ENCODE data around the gene ABCA2. TPM values are rescaled to one million over a fixed set of nuclear protein-coding genes. Genes with fewer than 3 reads are reported as not detected.

ABCA2 gene
- total RNA-seq, 1 experiment from 2014 or later, result 22.4 TPM

DNA sequence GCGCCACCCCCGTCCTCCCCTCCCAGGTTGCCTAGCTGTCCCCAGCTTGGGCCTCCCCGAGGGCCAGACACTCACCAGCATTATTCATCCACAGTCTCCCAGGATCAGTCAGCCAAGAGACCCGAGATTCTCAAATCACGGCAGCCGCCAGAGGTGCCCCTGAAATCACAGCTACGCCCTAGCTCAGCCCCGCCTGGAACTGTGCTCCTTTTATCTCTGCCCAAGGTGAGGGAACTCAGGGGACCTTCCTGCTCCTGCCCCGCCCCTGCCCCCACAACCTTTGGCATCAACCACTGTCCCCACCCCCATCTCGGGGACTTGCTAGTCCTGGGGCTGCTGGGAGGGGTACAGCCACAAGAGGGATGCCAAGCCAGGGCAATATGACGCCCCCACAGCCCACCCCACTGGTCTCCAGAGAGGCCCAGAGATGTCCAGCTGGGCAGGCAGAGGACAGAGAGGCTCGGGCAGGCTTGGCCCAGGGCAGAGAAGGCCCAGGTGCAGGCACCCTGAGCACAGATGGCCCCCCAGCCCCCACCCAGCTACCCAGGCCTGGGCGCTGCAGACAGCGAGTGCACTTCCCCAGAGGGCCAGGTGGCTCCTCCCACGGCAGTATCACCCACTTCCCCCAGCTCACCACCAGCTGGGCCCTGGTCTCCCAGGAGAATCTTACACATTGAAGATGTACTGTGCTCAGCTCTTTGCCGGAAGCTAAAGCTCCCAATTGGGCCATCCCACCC is 4.0 kb upstream of the ABCA2 start, which contains the start of gene FUT7:
TSS of gene FUT7 (minus strand) at position 185 of the 737 bp plus-strand sequence. CDS start at position 88, 97 bp downstream.
- H3K56ac ChIP-seq (ENCODE audit: insufficient read length, low read depth, low read length), result no peak within 1 kb of the TSS

More for the DNA sequence above, 4.0 kb upstream of the ABCA2 start, which contains the start of gene FUT7:
- no peak within 1 kb of the TSS for H3K27ac ChIP-seq (ENCODE audit: insufficient read length, low read depth, low read length)
- H2BK15ac ChIP-seq (ENCODE audit: low read depth, low read length), result no peak within 1 kb of the TSS
- no peak within 1 kb of the TSS for H3K4me3 Mint-ChIP-seq
- H4K5ac ChIP-seq (ENCODE audit: insufficient read length, low read depth, low read length), result no peak within 1 kb of the TSS
- H3K9ac ChIP-seq (ENCODE audit: extremely low read depth, insufficient read length, low read length), result no peak within 1 kb of the TSS
- no peak within 1 kb of the TSS; the same call in 1 of the 2 replicates for H3K14ac ChIP-seq (ENCODE audit: insufficient read depth, low read length)
- H2BK12ac ChIP-seq (ENCODE audit: insufficient read length, low read depth, low read length), result no peak within 1 kb of the TSS
- no peaks in the 10 kb centered on the region for H3K4me1 ChIP-seq (ENCODE audit: insufficient read depth, low read length)
- no peak within 1 kb of the TSS for H3K4ac ChIP-seq (ENCODE audit: low read depth, low read length)
- H3K9me3 Mint-ChIP-seq, result no peaks in the 10 kb centered on the region
- no peaks in the 10 kb centered on the region for H3K9me3 ChIP-seq (ENCODE audit: control insufficient read depth, low read depth, low read length)
- no peak within 1 kb of the TSS; a peak in 1 of 7 replicates for H3K27ac Mint-ChIP-seq
- peaks cover 2% of the 10 kb centered on the region for H4K20me1 ChIP-seq (ENCODE audit: control insufficient read depth, insufficient read depth, insufficient read length)
- no peak within 1 kb of the TSS for H2AFZ ChIP-seq (ENCODE audit: low read length)
- no peak for DNase-seq
- H4K8ac ChIP-seq (replicated peaks; ENCODE audit: insufficient read length, low read depth, low read length), result no peak within 1 kb of the TSS
- no CpG with 5 or more reads among the region's 16 CpGs for WGBS (ENCODE audit: extremely low coverage, insufficient read length, low lambda C conversion rate)
- no peak within 1 kb of the TSS for H3K18ac ChIP-seq (ENCODE audit: insufficient read length, low read depth, low read length)
- H3T11ph ChIP-seq (ENCODE audit: low read length), result no peak within 1 kb of the TSS
- H3K27me3 Mint-ChIP-seq (ENCODE audit: low read depth), result peaks cover 34% of the 10 kb centered on the region
- H2AK5ac ChIP-seq (ENCODE audit: insufficient read length, low read length), result no peak within 1 kb of the TSS
- H3K79me1 ChIP-seq (ENCODE audit: insufficient read depth, low read depth, low read length, poor library complexity, severe bottlenecking), result no peaks in the 10 kb centered on the region
- H2BK120ac ChIP-seq (ENCODE audit: low read depth, low read length, poor library complexity, severe bottlenecking), result no peak within 1 kb of the TSS
- peaks cover 0 to 8% of the 10 kb centered on the region in 2 experiments; a peak in 2 of 4 replicates for H3K4me1 Mint-ChIP-seq
- H3K27me3 ChIP-seq (ENCODE audit: insufficient read depth, low read length), result no peaks in the 10 kb centered on the region
- no peak within 1 kb of the TSS for H3K23ac ChIP-seq (ENCODE audit: insufficient read length, low read depth, low read length)
- no peaks in the 10 kb centered on the region for H3K36me3 Mint-ChIP-seq (ENCODE audit: insufficient read depth in 1 of 3, low read depth in 3 of 3)
- H4K91ac ChIP-seq (ENCODE audit: insufficient read length, low read depth, low read length), result no peak within 1 kb of the TSS
- H2BK20ac ChIP-seq (ENCODE audit: low read depth, low read length, poor library complexity, severe bottlenecking), result no peak within 1 kb of the TSS
- H3K4me2 ChIP-seq (ENCODE audit: insufficient read depth, insufficient read length, low read length), result no peak within 1 kb of the TSS
- H2BK5ac ChIP-seq (ENCODE audit: insufficient read length, low read length), result no peak within 1 kb of the TSS
- no peak for TF ChIP-seq CTCF (conservative IDR thresholded peaks at IDR 0.05)
- no peaks in the 10 kb centered on the region for H3K79me2 ChIP-seq (ENCODE audit: insufficient read depth, low read length)
- peaks cover 9% of the 10 kb centered on the region for H3K23me2 ChIP-seq (ENCODE audit: insufficient read length, low read depth, low read length, poor library complexity, severe bottlenecking)

All from H9 (cell line).